OCI-LY7 (cell line): Measurements from ENCODE around the gene C16orf74. TPM values are rescaled to one million over a fixed set of nuclear protein-coding genes. Genes with fewer than 3 reads are reported as not detected.

ENCODE experiments used
- BruUV-seq: library from RNA; stranded (reverse); fragments of 400-500 nt; replicated peaks from 2 replicates; lab custom pipeline; 2021; lab: Mats Ljungman, UMichigan
- CTCF ChIA-PET: fragments of 300-600 bp; sonication (Branson Sonifier 250); formaldehyde crosslinking; loops from one replicate; lab custom pipeline; 2022; ENCODE audit warnings: antibody characterized with exemption; ENCODE audit not compliant: unreplicated experiment; lab: Charles Lee
- POLR2A ChIA-PET: fragments of 300-600 bp; sonication (Branson Sonifier 250); formaldehyde crosslinking; loops from one replicate; lab custom pipeline; 2022; ENCODE audit warnings: antibody characterized with exemption; lab: Charles Lee
- DNase-seq: peaks from one replicate; pipeline ENCODE4 v3.0.0-alpha.2; 2015; ENCODE audit warnings: low spot score
- H2AFZ ChIP-seq: fragments of 200-600 bp; sonication (generic), shearing (Covaris generic); 2 replicates; pipeline ENCODE4 v1.6.1; 2014; ENCODE audit warnings: mild to moderate bottlenecking, antibody characterized with exemption, low read length, moderate library complexity
- H3K27ac ChIP-seq: fragments of 200-600 bp; sonication (generic); 2 replicates; pipeline ENCODE4 v1.5.1; 2014; ENCODE audit warnings: mixed run types, low read depth, mild to moderate bottlenecking, moderate library complexity, low read length, inconsistent platforms; ENCODE audit not compliant: poor library complexity, severe bottlenecking
- H3K36me3 ChIP-seq: fragments of 200-600 bp; sonication (generic); 2 replicates; pipeline ENCODE4 v1.6.1; 2014; ENCODE audit warnings: mild to moderate bottlenecking, antibody characterized with exemption, low read length, moderate library complexity, mixed read lengths; ENCODE audit not compliant: insufficient read depth
- H3K4me1 ChIP-seq: fragments of 200-600 bp; sonication (generic); 2 replicates; pipeline ENCODE4 v1.5.1; 2014; ENCODE audit warnings: mild to moderate bottlenecking, low read length; ENCODE audit not compliant: insufficient read depth, poor library complexity, severe bottlenecking
- H3K4me2 ChIP-seq: fragments of 200-600 bp; sonication (generic); 2 replicates; pipeline ENCODE4 v1.6.1; 2014; ENCODE audit warnings: mild to moderate bottlenecking, low read length
- H3K4me3 ChIP-seq: fragments of 200-600 bp; sonication (generic); 2 replicates; pipeline ENCODE4 v1.5.1; 2014; ENCODE audit warnings: mild to moderate bottlenecking, low read depth, low read length; ENCODE audit not compliant: poor library complexity, severe bottlenecking
- H3K79me2 ChIP-seq: fragments of 200-600 bp; sonication (generic); 2 replicates; pipeline ENCODE4 v1.6.1; 2016; ENCODE audit warnings: low read depth, mild to moderate bottlenecking, low read length, moderate library complexity, mixed read lengths; ENCODE audit not compliant: insufficient read depth
- H3K9me2 ChIP-seq: fragments of 200-600 bp; sonication (generic); 2 replicates; pipeline ENCODE4 v1.6.1; 2016; ENCODE audit warnings: mild to moderate bottlenecking, low read length, mixed read lengths; ENCODE audit not compliant: insufficient read depth
- H3K9me3 ChIP-seq: fragments of 200-600 bp; sonication (generic); 2 replicates; pipeline ENCODE4 v1.6.1; 2014; ENCODE audit warnings: mild to moderate bottlenecking, mixed run types, low read length, mixed read lengths
- H4K20me1 ChIP-seq: fragments of 200-600 bp; sonication (generic); 2 replicates; pipeline ENCODE4 v1.6.1; 2014; ENCODE audit warnings: mild to moderate bottlenecking, antibody characterized with exemption, low read length, moderate library complexity, mixed read lengths; ENCODE audit not compliant: insufficient read depth
- CTCF ChIP-seq: fragments of 200-600 bp; sonication (generic); conservative IDR thresholded peaks from 2 replicates; pipeline ENCODE4 v1.5.1; 2014; ENCODE audit warnings: mild to moderate bottlenecking, antibody characterized with exemption, low read length, moderate library complexity, mixed read lengths
- EZH2phosphoT487 ChIP-seq: fragments of 200-600 bp; sonication (generic); IDR thresholded peaks from 2 replicates; pipeline ENCODE4 v1.6.1; 2018; ENCODE audit warnings: low read depth, borderline replicate concordance, mild to moderate bottlenecking, mixed run types, antibody characterized with exemption, low read length, moderate library complexity, mixed read lengths
- intact Hi-C: fragments of 100-400 bp; cut with micrococcal nuclease; formaldehyde crosslinking; loops from one replicate; pipeline ENCODE4 v1.10.0; 2022; ENCODE audit not compliant: unreplicated experiment
- total RNA-seq, 2 experiments: library from RNA; depleted of rRNA in 1 of 2; stranded (reverse); fragments of >200 nt in 1 of 2; shearing (Covaris generic) in 1 of 2; gene quantifications; 2 replicates each; pipeline ENCODE4 v1.2.3, GENCODE V29; 2014 to 2022

Gene C16orf74
- total RNA-seq, 2 experiments from 2014 or later: 6.8 to 9.7 TPM

GRCh38 chr16:85681255-85681654, 69.6 kb downstream of the C16orf74 start:
- no peak for TF ChIP-seq CTCF
- no peak for TF ChIP-seq EZH2phosphoT487
- intact Hi-C loops: no loop called here
- BruUV-seq: no TSS peak

DNA sequence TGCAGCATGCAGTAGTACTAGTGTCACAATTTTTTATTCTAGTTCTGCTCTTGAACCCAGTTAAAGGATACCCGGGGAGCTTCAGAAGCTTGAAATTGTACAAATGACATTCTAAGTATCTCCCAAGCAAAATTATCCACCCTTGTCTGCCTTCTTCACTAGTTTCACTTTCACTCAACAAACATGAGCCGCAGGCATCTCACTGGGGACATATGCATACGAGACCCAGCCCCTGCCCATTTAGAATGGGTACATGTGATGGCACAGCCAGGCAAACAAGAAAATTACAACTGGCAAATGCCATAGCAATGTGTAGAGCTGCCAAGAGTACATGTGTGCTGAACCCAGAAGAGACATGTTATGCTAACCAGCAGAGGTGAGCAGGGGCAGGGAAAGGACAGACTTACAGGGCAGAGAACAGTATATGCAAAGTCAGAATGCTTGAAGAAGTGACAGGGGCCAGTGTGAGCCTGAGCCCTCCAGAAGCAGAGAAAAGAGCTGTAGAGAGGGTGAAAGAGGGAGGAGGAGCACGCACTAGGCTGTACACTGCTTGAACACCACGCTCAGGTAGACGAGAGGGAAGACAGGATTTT, 70.4 kb downstream of the C16orf74 start:
- ChIA-PET POLR2A (no interaction called here), CTCF (no interaction called here)
- H2AFZ ChIP-seq: no peak overlapping the region
- no peak for DNase-seq
- no TSS peak for BruUV-seq
- TF ChIP-seq EZH2phosphoT487 (no peak), CTCF (no peak)
- H3K4me2 ChIP-seq: no peak overlapping the region
- H3K4me3 ChIP-seq: no peak overlapping the region
- H3K4me1 ChIP-seq: peaks cover 23% of the 10 kb centered on the region
- H3K36me3 ChIP-seq: peaks cover 99% of the 10 kb centered on the region
- no peaks in the 10 kb centered on the region for H3K9me3 ChIP-seq
- H4K20me1 ChIP-seq: peaks cover 19% of the 10 kb centered on the region
- H3K9me2 ChIP-seq: no peaks in the 10 kb centered on the region
- H3K79me2 ChIP-seq: peaks cover 26% of the 10 kb centered on the region
- intact Hi-C loops: no loop called here
- H3K27ac ChIP-seq: no peak overlapping the region

More at GRCh38 chr16:85681255-85681654, 69.6 kb downstream of the C16orf74 start:
- H4K20me1 ChIP-seq: peaks cover 15% of the 10 kb centered on the region
- H3K4me3 ChIP-seq: no peak overlapping the region
- no peaks in the 10 kb centered on the region for H3K9me2 ChIP-seq
- H3K9me3 ChIP-seq: no peaks in the 10 kb centered on the region
- no peak for DNase-seq
- H3K27ac ChIP-seq: no peak overlapping the region
- CTCF ChIA-PET: no interaction called here
- H3K4me2 ChIP-seq: no peak overlapping the region
- H2AFZ ChIP-seq: no peak overlapping the region
- peaks cover 30% of the 10 kb centered on the region for H3K4me1 ChIP-seq
- H3K79me2 ChIP-seq: peaks cover 34% of the 10 kb centered on the region
- peaks cover 96% of the 10 kb centered on the region for H3K36me3 ChIP-seq
- POLR2A ChIA-PET: interaction anchor here (0.6 kb wide), 1 partner anchor 93 kb away, joined by 5 read pairs; no protein-coding TSS in a partner anchor

GRCh38 chr16:85679870-85680269, 71.0 kb downstream of the C16orf74 start:
- Histone ChIP-seq H2AFZ (no peak overlapping the region), H3K4me3 (no peak overlapping the region), H3K9me3 (no peaks in the 10 kb centered on the region), H3K9me2 (no peaks in the 10 kb centered on the region), H3K4me2 (no peak overlapping the region), H3K36me3 (peaks cover 100% of the 10 kb centered on the region), H4K20me1 (peaks cover 19% of the 10 kb centered on the region), H3K27ac (no peak overlapping the region), H3K4me1 (peaks cover 18% of the 10 kb centered on the region), H3K79me2 (peaks cover 20% of the 10 kb centered on the region)
- BruUV-seq: no TSS peak
- POLR2A ChIA-PET: no interaction called here
- intact Hi-C loops: loop anchor here (5.0 kb wide), 1 partner anchor 37 kb away; no protein-coding TSS in a partner anchor
- CTCF ChIA-PET: no interaction called here
- no peak for DNase-seq
- no peak for TF ChIP-seq CTCF
- no peak for TF ChIP-seq EZH2phosphoT487
